Ishikawa (cell line): ENCODE data around the gene TEX10.

Experiments
- CEBPB ChIP-seq: IDR thresholded peaks from 2 replicates; pipeline ENCODE4 v1.6.1; 2012
- YY1 ChIP-seq: IDR thresholded peaks from 2 replicates; pipeline ENCODE4 v1.6.1; 2012; ENCODE audit warnings: low read depth

- TF ChIP-seq CEBPB, result no peak
- TF ChIP-seq YY1, result no peak
Observed at GRCh38 chr9:100352201-100352726, 478 bp downstream of the TEX10 start.
